RWPE1 (cell line): ENCODE results near the gene MICAL3.
"Not testable (repeated sequence)": the region's sequence is repeated elsewhere in the genome, so short reads cannot be mapped to it uniquely, and the experiment has no call there.

Source experiments
- CTCF ChIA-PET: fragments of 350-600 bp; sonication (Branson Sonifier 250); formaldehyde crosslinking; extraction: SDS; loops from one replicate; lab custom pipeline; 2021; lab: Yijun Ruan, JAX
- POLR2A ChIA-PET: fragments of 400-600 bp; formaldehyde crosslinking; extraction: SDS; loops from one replicate; lab custom pipeline; 2020; ENCODE audit warnings: antibody characterized with exemption; ENCODE audit not compliant: low non-redundant PET; lab: Yijun Ruan, JAX
- DNase-seq: peaks from one replicate; pipeline ENCODE4 v3.0.0; 2012; ENCODE audit warnings: low spot score
- H3K27ac ChIP-seq: fragments of 450-650 bp; 2 replicates; pipeline ENCODE4 v1.5.1; 2017
- CTCF ChIP-seq: fragments of 450-650 bp; conservative IDR thresholded peaks from 2 replicates; pipeline ENCODE4 v1.5.1; 2017; ENCODE audit warnings: low read depth, mild to moderate bottlenecking

MICAL3 gene

GRCh38 chr22:18024956-18025720 is 777 bp upstream of the MICAL3 start:
- H3K27ac ChIP-seq, result peak overlapping the region; percentile 95
- DNase-seq, result no peak
- POLR2A ChIA-PET, result no interaction called here
- CTCF ChIA-PET, result interaction anchor here (0.8 kb wide), 1 partner anchor 45 kb away, joined by 4 read pairs; no protein-coding TSS in a partner anchor
- no peak for TF ChIP-seq CTCF

- peak; percentile 78 for DNase-seq
- CTCF ChIA-PET, result interaction anchor here (0.6 to 1.2 kb wide), 3 partner anchors 22 to 52 kb away, joined by 3 to 6 read pairs (median 4); no protein-coding TSS in a partner anchor
- POLR2A ChIA-PET, result no interaction called here
- H3K27ac ChIP-seq, result peak overlapping the region; percentile 95
- TF ChIP-seq CTCF, result no peak
Measured at GRCh38 chr22:18023509-18024275, 669 bp downstream of the MICAL3 start.

DNA sequence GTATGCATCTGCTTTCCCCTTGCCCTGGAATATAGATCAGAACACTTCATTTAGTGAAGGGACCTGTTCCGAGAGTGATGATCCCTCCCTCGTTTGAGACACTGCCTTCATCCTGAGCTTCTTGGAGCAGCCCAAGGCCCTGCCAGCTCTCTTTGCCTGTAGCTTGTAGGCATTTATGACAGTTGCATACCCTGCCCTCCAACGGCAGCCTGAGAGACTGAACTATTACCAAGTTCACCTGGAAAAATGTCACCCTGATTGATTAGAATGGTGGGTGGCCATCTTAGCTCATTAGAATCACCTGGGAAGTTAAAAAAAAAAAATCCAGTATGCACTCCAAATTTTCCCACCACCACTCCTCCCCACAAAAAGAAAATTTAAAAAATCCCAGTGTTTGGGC is 1.5 kb downstream of the MICAL3 start:
- TF ChIP-seq CTCF, result no peak
- CTCF ChIA-PET, result interaction anchor here (1.2 kb wide), 1 partner anchor 53 kb away, joined by 4 read pairs; no protein-coding TSS in a partner anchor
- POLR2A ChIA-PET, result no interaction called here
- H3K27ac ChIP-seq, result peak overlapping the region; percentile 95
- DNase-seq, result no peak

DNA sequence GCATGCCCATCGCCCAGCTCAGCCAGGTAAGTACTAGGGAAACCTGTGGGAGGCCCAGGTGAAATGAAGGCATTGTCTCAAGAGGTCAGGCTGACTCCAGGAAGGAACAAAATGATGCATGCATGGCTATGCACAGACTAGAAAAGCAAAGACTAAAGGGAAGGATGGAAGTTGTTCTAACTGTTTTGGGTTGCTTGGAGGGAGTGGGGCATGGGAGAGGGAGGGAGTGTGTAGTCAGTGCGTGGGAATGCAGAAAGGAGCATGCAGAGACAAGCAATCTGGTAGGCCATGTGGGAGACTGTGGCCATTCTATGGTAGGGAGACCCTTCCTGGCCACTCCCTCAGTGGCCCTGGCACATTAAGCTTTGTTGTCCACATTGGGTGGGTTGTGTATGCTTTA is 2.9 kb downstream of the MICAL3 start:
- peak; percentile 43 for DNase-seq
- peak overlapping the region; percentile 72 for H3K27ac ChIP-seq
- ChIA-PET CTCF (no interaction called here), POLR2A (no interaction called here)
- no peak for TF ChIP-seq CTCF

DNA sequence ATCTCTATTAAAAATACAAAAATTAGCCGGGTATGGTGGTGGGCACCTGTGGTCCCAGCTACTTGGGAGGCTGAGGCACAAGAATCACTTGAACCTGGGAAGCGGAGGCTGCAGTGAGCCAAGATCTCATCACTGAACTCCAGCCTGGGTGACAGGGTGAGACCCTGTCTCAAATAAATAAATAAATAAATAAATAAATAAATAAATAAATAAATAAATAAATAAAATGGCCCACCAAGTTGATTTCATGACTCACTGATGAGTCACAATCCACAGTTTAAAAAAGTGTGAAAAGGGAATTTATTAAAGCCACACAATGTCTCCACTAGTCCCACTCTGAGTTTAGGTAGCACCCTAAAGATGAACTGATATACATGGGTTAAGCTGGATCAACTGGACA is 3.6 kb downstream of the MICAL3 start:
- CTCF ChIA-PET, DNase-seq, POLR2A ChIA-PET: not testable (repeated sequence)
- H3K27ac ChIP-seq, result peak overlapping the region; percentile 72

- no peak for TF ChIP-seq CTCF
- CTCF ChIA-PET, result no interaction called here
- no peak for DNase-seq
- POLR2A ChIA-PET, result no interaction called here
- H3K27ac ChIP-seq, result no peak overlapping the region
Measured at GRCh38 chr22:18013947-18014346, 10.4 kb downstream of the MICAL3 start.
